ENCODE results near the gene KRT4.

KRT4 gene

GRCh38 chr12:52782502-52782901 lies 31.4 kb downstream of the KRT4 start:
- DNase-seq (ENCODE audit: low read depth), result no peak
- H3K4me3 ChIP-seq (ENCODE audit: low read depth, low read length), result no peak overlapping the region

- no peak for DNase-seq (ENCODE audit: low read depth)
- no peak overlapping the region for H3K4me3 ChIP-seq (ENCODE audit: low read depth, low read length)
These were observed 32.4 kb downstream of the KRT4 start for GRCh38 chr12:52781399-52782082.

- H3K4me3 ChIP-seq (ENCODE audit: low read depth, low read length), result no peak overlapping the region
These were observed 34.0 kb downstream of the KRT4 start for GRCh38 chr12:52779914-52780313.

GRCh38 chr12:52778833-52779232 lies 35.1 kb downstream of the KRT4 start:
- DNase-seq (ENCODE audit: low read depth), result no peak
- H3K4me3 ChIP-seq (ENCODE audit: low read depth, low read length), result no peak overlapping the region

More at GRCh38 chr12:52779914-52780313, 34.0 kb downstream of the KRT4 start:
- no peak for DNase-seq (ENCODE audit: low read depth)

GRCh38 chr12:52777566-52777965 lies 36.4 kb downstream of the KRT4 start:
- H3K4me3 ChIP-seq (ENCODE audit: low read depth, low read length), result no peak overlapping the region
- no peak for DNase-seq (ENCODE audit: low read depth)

GRCh38 chr12:52776913-52777395 lies 37.0 kb downstream of the KRT4 start, which contains the start of gene KRT76:
Gene KRT76, minus strand, starts transcription at chr12:52777345. Its CDS starts 54 bp downstream, at chr12:52777291.
- no peak within 1 kb of the TSS for H3K4me3 ChIP-seq (ENCODE audit: low read depth, low read length)
- DNase-seq (ENCODE audit: low read depth), result no peak

- no peak for DNase-seq (ENCODE audit: low read depth)
- no peak overlapping the region for H3K4me3 ChIP-seq (ENCODE audit: low read depth, low read length)
These were observed 37.5 kb downstream of the KRT4 start for GRCh38 chr12:52776435-52776834.

- DNase-seq (ENCODE audit: low read depth), result no peak
These were observed 39.2 kb downstream of the KRT4 start for GRCh38 chr12:52774629-52775250.

GRCh38 chr12:52772772-52773171 lies 41.1 kb downstream of the KRT4 start:
- H3K4me3 ChIP-seq (ENCODE audit: low read depth, low read length), result no peak overlapping the region
- no peak for DNase-seq (ENCODE audit: low read depth)

More at GRCh38 chr12:52774629-52775250, 39.2 kb downstream of the KRT4 start:
- no peak overlapping the region for H3K4me3 ChIP-seq (ENCODE audit: low read depth, low read length)

GRCh38 chr12:52772188-52772587 lies 41.7 kb downstream of the KRT4 start:
- no peak for DNase-seq (ENCODE audit: low read depth)
- H3K4me3 ChIP-seq (ENCODE audit: low read depth, low read length), result no peak overlapping the region

GRCh38 chr12:52771505-52771904 lies 42.4 kb downstream of the KRT4 start:
- DNase-seq (ENCODE audit: low read depth), result no peak
- no peak overlapping the region for H3K4me3 ChIP-seq (ENCODE audit: low read depth, low read length)

- no peak overlapping the region for H3K4me3 ChIP-seq (ENCODE audit: low read depth, low read length)
- no peak for DNase-seq (ENCODE audit: low read depth)
These were observed 42.8 kb downstream of the KRT4 start for GRCh38 chr12:52771088-52771487.

GRCh38 chr12:52769946-52770345 lies 44.0 kb downstream of the KRT4 start:
- DNase-seq (ENCODE audit: low read depth), result no peak
- H3K4me3 ChIP-seq (ENCODE audit: low read depth, low read length), result no peak overlapping the region

GRCh38 chr12:52769354-52769753 lies 44.6 kb downstream of the KRT4 start:
- H3K4me3 ChIP-seq (ENCODE audit: low read depth, low read length), result no peak overlapping the region
- no peak for DNase-seq (ENCODE audit: low read depth)

- no peak overlapping the region for H3K4me3 ChIP-seq (ENCODE audit: low read depth, low read length)
- no peak for DNase-seq (ENCODE audit: low read depth)
These were observed 45.3 kb downstream of the KRT4 start for GRCh38 chr12:52768479-52769200.

- DNase-seq (ENCODE audit: low read depth), result no peak
- H3K4me3 ChIP-seq (ENCODE audit: low read depth, low read length), result no peak overlapping the region
These were observed 46.5 kb downstream of the KRT4 start for GRCh38 chr12:52767427-52767826.

- no peak for DNase-seq (ENCODE audit: low read depth)
- H3K4me3 ChIP-seq (ENCODE audit: low read depth, low read length), result no peak overlapping the region
These were observed 46.9 kb downstream of the KRT4 start for GRCh38 chr12:52767020-52767379.

- no peak for DNase-seq (ENCODE audit: low read depth)
- no peak overlapping the region for H3K4me3 ChIP-seq (ENCODE audit: low read depth, low read length)
These were observed 47.4 kb downstream of the KRT4 start for GRCh38 chr12:52766351-52767019.

GRCh38 chr12:52765702-52766101 lies 48.2 kb downstream of the KRT4 start:
- no peak for DNase-seq (ENCODE audit: low read depth)
- H3K4me3 ChIP-seq (ENCODE audit: low read depth, low read length), result no peak overlapping the region

GRCh38 chr12:52763991-52764390 lies 49.9 kb downstream of the KRT4 start:
- DNase-seq (ENCODE audit: low read depth), result no peak
- H3K4me3 ChIP-seq (ENCODE audit: low read depth, low read length), result no peak overlapping the region

Data from skeletal muscle cell (primary cell).